Neural progenitor cell (in vitro differentiated cells): ENCODE measurements around the gene TUBD1. TPM values are rescaled to one million over a fixed set of nuclear protein-coding genes. Genes with fewer than 3 reads are reported as not detected.

Experiments used
- DNase-seq: peaks from one replicate; pipeline ENCODE4 v3.0.0-alpha.2; 2016; ENCODE audit warnings: low spot score
- H2AFZ ChIP-seq: fragments of 200-600 bp; sonication (generic); replicated peaks from 2 replicates; pipeline ENCODE4 v1.6.1; 2016; ENCODE audit warnings: antibody characterized with exemption
- H3F3A ChIP-seq: fragments of 200-600 bp; sonication (generic); 2 replicates; pipeline ENCODE4 v1.6.1; 2016; ENCODE audit warnings: antibody characterized with exemption, low read depth
- H3K27ac ChIP-seq: fragments of 200-600 bp; sonication (generic); 2 replicates; pipeline ENCODE4 v1.5.1; 2016; ENCODE audit warnings: mild to moderate bottlenecking
- H3K27me3 ChIP-seq: fragments of 200-600 bp; sonication (generic); 2 replicates; pipeline ENCODE4 v1.6.1; 2016; ENCODE audit warnings: mild to moderate bottlenecking, moderate library complexity
- H3K36me3 ChIP-seq: fragments of 200-600 bp; sonication (generic); 2 replicates; pipeline ENCODE4 v1.5.1; 2016
- H3K4me1 ChIP-seq: fragments of 200-600 bp; sonication (generic); 2 replicates; pipeline ENCODE4 v1.6.1; 2016; ENCODE audit warnings: mixed run types
- H3K4me2 ChIP-seq: fragments of 200-600 bp; sonication (generic); 2 replicates; pipeline ENCODE4 v1.6.1; 2016
- H3K4me3 ChIP-seq: fragments of 200-600 bp; sonication (generic); 2 replicates; pipeline ENCODE4 v1.5.1; 2016
- H3K79me2 ChIP-seq: fragments of 200-600 bp; sonication (generic); 2 replicates; pipeline ENCODE4 v1.6.1; 2016; ENCODE audit warnings: low read depth
- H3K9ac ChIP-seq: fragments of 200-600 bp; sonication (generic); 2 replicates; pipeline ENCODE4 v1.6.1; 2016
- H3K9me3 ChIP-seq: fragments of 200-600 bp; sonication (generic); 2 replicates; pipeline ENCODE4 v1.5.1; 2016; ENCODE audit warnings: low read depth
- H4K20me1 ChIP-seq: fragments of 200-600 bp; sonication (generic); 2 replicates; pipeline ENCODE4 v1.6.1; 2016; ENCODE audit warnings: low read depth
- H3K27ac Mint-ChIP-seq: 3 replicates; pipeline ENCODE4 v1.8.0; 2021; ENCODE audit warnings: mixed read lengths
- H3K27me3 Mint-ChIP-seq: 2 replicates; pipeline ENCODE4 v1.8.0; 2022; ENCODE audit warnings: low read depth, mild to moderate bottlenecking, inconsistent platforms, moderate library complexity, mixed read lengths; ENCODE audit not compliant: insufficient read depth
- H3K36me3 Mint-ChIP-seq: 3 replicates; pipeline ENCODE4 v1.8.0; 2021; ENCODE audit warnings: mixed read lengths
- H3K4me1 Mint-ChIP-seq: 3 replicates; pipeline ENCODE4 v1.8.0; 2021; ENCODE audit warnings: mixed read lengths
- H3K4me3 Mint-ChIP-seq: 3 replicates; pipeline ENCODE4 v1.8.0; 2021; ENCODE audit warnings: mild to moderate bottlenecking, moderate library complexity, mixed read lengths
- H3K9me3 Mint-ChIP-seq: 3 replicates; pipeline ENCODE4 v1.8.0; 2020; ENCODE audit warnings: mixed read lengths
- CTCF ChIP-seq: fragments of 200-600 bp; sonication (generic); IDR thresholded peaks from 2 replicates; pipeline ENCODE4 v1.5.1; 2017; ENCODE audit warnings: antibody characterized with exemption, mild to moderate bottlenecking
- EZH2 ChIP-seq: fragments of 200-600 bp; sonication (generic); IDR thresholded peaks from 2 replicates; pipeline ENCODE4 v1.6.1; 2017; ENCODE audit warnings: antibody characterized with exemption, mild to moderate bottlenecking, moderate library complexity
- EZH2phosphoT487 ChIP-seq: fragments of 200-600 bp; sonication (generic); IDR thresholded peaks from 2 replicates; pipeline ENCODE4 v1.6.1; 2017; ENCODE audit warnings: antibody characterized with exemption
- total RNA-seq: library from RNA; depleted of rRNA; stranded (reverse); fragments of >200 nt; gene quantifications from 2 replicates; pipeline ENCODE4 v1.2.3, GENCODE V29; 2015; ENCODE audit warnings: low replicate concordance

The TUBD1 gene
- total RNA-seq, 1 donor from 2014 or later = 32.6 TPM

- no peaks in the 10 kb centered on the region for H3K27me3 ChIP-seq
- no peaks in the 10 kb centered on the region for H3K36me3 ChIP-seq
- no peak overlapping the region for H3K4me3 ChIP-seq
- no peak for DNase-seq
- H3K36me3 Mint-ChIP-seq = peaks cover 7% of the 10 kb centered on the region
- no peaks in the 10 kb centered on the region for H3K79me2 ChIP-seq
- H3K4me1 Mint-ChIP-seq = no peaks in the 10 kb centered on the region
- H3K9me3 ChIP-seq = no peaks in the 10 kb centered on the region
- H3K4me2 ChIP-seq = no peak overlapping the region
- H3K4me3 Mint-ChIP-seq = no peak overlapping the region
- no peaks in the 10 kb centered on the region for H3K9me3 Mint-ChIP-seq
- no peaks in the 10 kb centered on the region for H3K4me1 ChIP-seq
- no peak overlapping the region for H3K27ac Mint-ChIP-seq
- no peaks in the 10 kb centered on the region for H3F3A ChIP-seq
- TF ChIP-seq EZH2 (no peak), EZH2phosphoT487 (no peak), CTCF (no peak)
- peaks cover 3% of the 10 kb centered on the region for H3K27me3 Mint-ChIP-seq
- no peak overlapping the region for H2AFZ ChIP-seq
- no peak overlapping the region for H3K9ac ChIP-seq
- H3K27ac ChIP-seq = no peak overlapping the region
- H4K20me1 ChIP-seq = no peaks in the 10 kb centered on the region
Observed at GRCh38 chr17:59814276-59814675, 78.5 kb downstream of the TUBD1 start.

- Mint-ChIP-seq H3K9me3 (no peaks in the 10 kb centered on the region), H3K4me3 (no peak overlapping the region), H3K27ac (no peak overlapping the region), H3K27me3 (peaks cover 3% of the 10 kb centered on the region), H3K4me1 (no peaks in the 10 kb centered on the region), H3K36me3 (peaks cover 7% of the 10 kb centered on the region)
- no peaks in the 10 kb centered on the region for H3K27me3 ChIP-seq
- no peak for DNase-seq
- H3F3A ChIP-seq = no peaks in the 10 kb centered on the region
- H3K9ac ChIP-seq = no peak overlapping the region
- no peak overlapping the region for H3K4me3 ChIP-seq
- H3K36me3 ChIP-seq = no peaks in the 10 kb centered on the region
- TF ChIP-seq CTCF = no peak
- TF ChIP-seq EZH2 = no peak
- no peak for TF ChIP-seq EZH2phosphoT487
- H3K4me1 ChIP-seq = no peaks in the 10 kb centered on the region
- no peaks in the 10 kb centered on the region for H3K79me2 ChIP-seq
- no peak overlapping the region for H3K27ac ChIP-seq
- H3K9me3 ChIP-seq = no peaks in the 10 kb centered on the region
- no peak overlapping the region for H3K4me2 ChIP-seq
- H2AFZ ChIP-seq = no peak overlapping the region
- no peaks in the 10 kb centered on the region for H4K20me1 ChIP-seq
Observed at GRCh38 chr17:59812139-59812538, 80.6 kb downstream of the TUBD1 start.

- no peaks in the 10 kb centered on the region for H3K4me1 Mint-ChIP-seq
- no peak for TF ChIP-seq CTCF
- TF ChIP-seq EZH2 = no peak
- no peak for TF ChIP-seq EZH2phosphoT487
- Histone ChIP-seq H4K20me1 (no peaks in the 10 kb centered on the region), H2AFZ (no peak overlapping the region), H3K4me2 (no peak overlapping the region), H3K27me3 (no peaks in the 10 kb centered on the region), H3K27ac (no peak overlapping the region), H3K9me3 (no peaks in the 10 kb centered on the region), H3K9ac (no peak overlapping the region), H3F3A (no peaks in the 10 kb centered on the region), H3K4me3 (no peak overlapping the region), H3K79me2 (no peaks in the 10 kb centered on the region), H3K4me1 (no peaks in the 10 kb centered on the region), H3K36me3 (no peaks in the 10 kb centered on the region)
- no peak overlapping the region for H3K27ac Mint-ChIP-seq
- no peak for DNase-seq
- peaks cover 7% of the 10 kb centered on the region for H3K36me3 Mint-ChIP-seq
- H3K9me3 Mint-ChIP-seq = no peaks in the 10 kb centered on the region
- peaks cover 3% of the 10 kb centered on the region for H3K27me3 Mint-ChIP-seq
- H3K4me3 Mint-ChIP-seq = no peak overlapping the region
Observed at GRCh38 chr17:59811209-59811608, 81.5 kb downstream of the TUBD1 start.

GRCh38 chr17:59810894-59811153, 81.9 kb downstream of the TUBD1 start:
- DNase-seq = no peak
- H4K20me1 ChIP-seq = no peaks in the 10 kb centered on the region
- no peak overlapping the region for H3K9ac ChIP-seq
- Mint-ChIP-seq H3K27me3 (peaks cover 3% of the 10 kb centered on the region), H3K27ac (no peak overlapping the region), H3K4me3 (no peak overlapping the region), H3K9me3 (no peaks in the 10 kb centered on the region), H3K36me3 (peaks cover 7% of the 10 kb centered on the region), H3K4me1 (no peaks in the 10 kb centered on the region)
- no peaks in the 10 kb centered on the region for H3F3A ChIP-seq
- TF ChIP-seq EZH2 (no peak), CTCF (no peak), EZH2phosphoT487 (no peak)
- H3K27me3 ChIP-seq = no peaks in the 10 kb centered on the region
- H3K27ac ChIP-seq = no peak overlapping the region
- H3K4me3 ChIP-seq = no peak overlapping the region
- H3K4me2 ChIP-seq = no peak overlapping the region
- H3K9me3 ChIP-seq = no peaks in the 10 kb centered on the region
- no peaks in the 10 kb centered on the region for H3K4me1 ChIP-seq
- H3K36me3 ChIP-seq = no peaks in the 10 kb centered on the region
- no peak overlapping the region for H2AFZ ChIP-seq
- no peaks in the 10 kb centered on the region for H3K79me2 ChIP-seq
